CD4-positive, alpha-beta T cell treated with Interleukin-17A for 4 hours (primary cell): ENCODE data around the gene PELI2.

Source experiments
- DNase-seq: peaks from one replicate; pipeline ENCODE4 v3.0.0-alpha.2; 2020; ENCODE audit warnings: mixed read lengths

PELI2 gene, protein sequence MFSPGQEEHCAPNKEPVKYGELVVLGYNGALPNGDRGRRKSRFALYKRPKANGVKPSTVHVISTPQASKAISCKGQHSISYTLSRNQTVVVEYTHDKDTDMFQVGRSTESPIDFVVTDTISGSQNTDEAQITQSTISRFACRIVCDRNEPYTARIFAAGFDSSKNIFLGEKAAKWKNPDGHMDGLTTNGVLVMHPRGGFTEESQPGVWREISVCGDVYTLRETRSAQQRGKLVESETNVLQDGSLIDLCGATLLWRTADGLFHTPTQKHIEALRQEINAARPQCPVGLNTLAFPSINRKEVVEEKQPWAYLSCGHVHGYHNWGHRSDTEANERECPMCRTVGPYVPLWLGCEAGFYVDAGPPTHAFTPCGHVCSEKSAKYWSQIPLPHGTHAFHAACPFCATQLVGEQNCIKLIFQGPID

DNA sequence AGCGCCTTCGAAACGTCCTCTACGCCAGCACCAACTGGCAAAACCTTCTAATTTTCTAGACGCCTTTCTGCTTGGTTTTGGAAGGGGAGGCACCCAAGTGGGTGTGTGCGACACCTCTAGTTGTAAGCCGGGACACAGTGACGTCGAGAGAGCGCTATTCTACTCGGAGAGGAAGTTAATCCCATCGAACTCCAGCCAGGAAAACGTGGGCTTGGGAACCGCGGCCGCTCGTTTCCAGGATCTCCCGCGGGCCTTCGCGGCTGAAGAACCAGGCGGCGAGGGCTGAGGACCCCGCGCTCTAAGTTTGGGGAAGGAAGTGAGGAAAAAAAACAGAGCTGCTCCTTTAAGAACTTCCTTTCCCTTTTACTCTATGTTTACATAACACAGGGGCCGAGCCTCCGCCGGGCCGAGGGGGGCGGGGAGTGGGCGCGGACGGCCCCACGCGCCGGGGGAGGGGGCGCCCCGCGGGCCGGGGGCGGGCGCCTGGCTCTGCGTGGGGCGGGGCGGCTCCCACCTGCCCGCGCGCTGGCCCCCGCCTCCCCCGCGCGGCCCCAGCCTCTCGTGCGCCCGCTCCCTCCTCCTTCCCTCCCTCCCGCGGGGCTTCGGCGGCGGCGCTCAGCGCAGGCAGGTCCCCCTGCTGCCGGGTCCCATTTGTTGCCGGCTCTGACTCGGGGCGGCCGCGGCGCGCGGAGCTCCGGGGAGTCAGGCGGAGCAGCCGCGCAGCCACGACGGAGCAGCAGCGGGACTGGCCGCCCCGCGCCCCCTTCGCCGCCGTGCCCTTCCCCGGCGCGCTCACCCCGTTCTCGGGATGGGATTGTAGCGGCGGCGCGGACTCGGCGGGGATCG lies at the start of gene PELI2:
TSS of gene PELI2 (plus strand) at position 647 of the 846 bp plus-strand sequence. CDS start 250 bp downstream, outside the sequence.
- peak; percentile 88 for DNase-seq

DNA sequence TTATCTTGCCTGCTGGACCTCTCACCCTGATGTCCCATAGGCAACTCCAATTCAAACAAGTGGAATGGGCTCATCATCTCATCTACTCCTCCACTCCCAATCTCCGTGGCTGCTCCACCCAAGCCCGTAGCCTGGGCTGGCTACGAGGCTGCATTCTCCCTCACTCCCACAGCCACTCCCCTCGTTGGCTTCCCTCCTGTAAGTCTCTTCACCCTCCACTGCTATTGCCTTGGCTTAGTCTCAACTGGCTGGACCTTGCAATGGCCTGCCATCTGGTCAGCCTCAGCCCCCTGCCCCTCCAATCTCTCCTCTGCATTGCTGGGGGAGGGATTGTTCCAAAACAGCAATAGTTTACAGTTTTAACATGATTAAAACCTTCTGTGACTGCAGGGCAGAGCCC lies 44.4 kb upstream of the PELI2 start:
- no peak for DNase-seq

- DNase-seq: no peak
Measured at GRCh38 chr14:56075301-56075700, 42.9 kb upstream of the PELI2 start.

DNA sequence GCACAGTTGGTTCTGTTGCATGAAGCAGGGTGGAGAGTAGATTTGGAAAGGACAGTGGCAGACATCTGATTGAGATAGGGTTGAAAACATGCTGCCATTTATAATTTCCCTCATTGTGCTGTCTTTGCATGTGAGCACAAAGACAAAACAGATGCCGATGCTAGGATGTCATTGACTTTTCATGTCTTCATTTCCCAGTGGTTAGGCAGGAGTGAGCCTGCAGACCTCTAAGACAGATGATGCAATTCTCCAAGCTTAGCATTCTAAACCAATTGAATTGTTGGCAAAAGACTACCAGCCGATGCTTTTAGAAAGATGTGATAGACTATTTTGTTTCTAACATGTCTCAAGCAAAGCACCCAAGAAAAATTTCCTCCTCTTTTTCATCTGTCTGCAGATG lies 37.1 kb upstream of the PELI2 start:
- DNase-seq: no peak

GRCh38 chr14:56082880-56083279 lies 35.3 kb upstream of the PELI2 start:
- DNase-seq: no peak

GRCh38 chr14:56085471-56085870 lies 32.7 kb upstream of the PELI2 start:
- DNase-seq: no peak

DNA sequence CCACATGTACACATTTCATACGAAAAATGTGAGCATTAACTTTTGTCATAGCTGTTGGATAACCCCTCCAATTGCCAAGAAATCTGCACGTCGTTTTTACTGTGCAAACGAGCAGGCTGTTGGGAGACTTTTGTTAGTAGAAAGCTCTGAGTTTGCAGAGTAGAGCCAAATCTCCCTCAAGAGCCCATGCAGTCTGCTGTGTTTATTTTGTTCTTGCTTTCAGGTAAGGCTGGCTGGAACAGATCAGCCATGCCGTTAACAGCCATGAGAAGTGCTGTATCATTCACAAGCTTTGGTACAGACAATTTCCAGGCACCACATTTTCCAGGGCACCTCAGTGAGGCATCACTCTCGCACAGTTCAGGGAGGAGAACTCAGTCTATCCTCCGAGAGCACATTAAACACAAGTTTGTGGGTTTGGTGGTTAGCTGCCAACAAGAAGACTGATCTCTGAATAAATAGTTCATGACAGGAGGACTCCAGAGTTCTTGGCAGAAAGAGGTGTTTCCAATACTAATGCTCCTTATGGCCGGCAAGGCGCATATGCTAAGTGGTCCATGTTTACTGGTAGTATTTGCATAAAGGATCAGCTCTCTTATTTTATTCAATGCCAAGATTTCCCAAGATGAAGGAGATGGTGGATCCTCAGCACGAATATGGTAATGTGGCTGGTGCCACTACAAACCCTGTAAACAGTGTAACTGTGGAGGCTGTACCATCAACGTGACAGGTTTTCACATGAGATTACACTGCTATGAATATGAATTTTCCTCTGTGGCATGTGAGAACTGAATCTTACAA lies 30.3 kb upstream of the PELI2 start:
- no peak for DNase-seq

GRCh38 chr14:56088941-56089340 lies 29.3 kb upstream of the PELI2 start:
- no peak for DNase-seq

DNA sequence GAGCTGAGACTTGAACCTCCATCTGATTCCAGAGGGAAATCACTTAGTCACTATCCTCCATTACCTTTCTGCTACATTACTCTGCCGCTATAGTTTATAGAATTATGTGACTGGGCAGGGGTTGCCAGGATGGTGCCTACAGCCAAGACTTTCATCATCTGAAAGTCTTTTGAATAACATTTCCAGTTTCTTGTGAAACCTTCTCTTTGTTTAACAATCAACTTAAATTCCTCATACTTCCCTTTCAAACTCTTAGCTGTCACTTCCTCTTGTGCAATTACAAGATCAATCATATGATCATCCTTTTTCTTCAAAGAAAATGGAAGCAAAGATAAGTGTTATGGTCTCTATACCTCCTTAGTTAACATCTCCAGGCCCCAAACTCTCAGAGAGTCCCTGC lies 25.4 kb upstream of the PELI2 start:
- no peak for DNase-seq

- no peak for DNase-seq
Measured at GRCh38 chr14:56094076-56094475, 24.1 kb upstream of the PELI2 start.

DNA sequence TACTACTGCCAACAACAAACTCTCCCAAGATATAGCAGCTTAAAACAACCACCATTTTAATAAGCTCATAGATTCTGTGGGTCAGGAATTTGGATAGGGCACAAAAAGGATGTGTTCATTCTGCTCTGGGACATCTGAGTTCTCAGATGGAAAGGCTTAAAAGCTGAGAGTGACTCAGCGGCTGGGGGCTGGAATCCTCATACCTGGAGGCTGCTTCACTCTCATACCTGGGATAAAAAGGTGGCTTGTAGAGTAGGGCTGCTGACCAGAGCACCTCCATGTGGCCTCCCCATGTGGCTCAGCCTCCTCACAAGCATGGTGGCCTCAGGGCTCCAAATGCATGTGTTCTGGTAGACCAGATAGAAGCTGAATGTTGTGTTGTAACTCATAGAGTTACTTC lies 20.2 kb upstream of the PELI2 start:
- no peak for DNase-seq

GRCh38 chr14:56099081-56099797 lies 19.0 kb upstream of the PELI2 start:
- no peak for DNase-seq

- DNase-seq: no peak
Measured at GRCh38 chr14:56100556-56100955, 17.7 kb upstream of the PELI2 start.

GRCh38 chr14:56102941-56103340 lies 15.3 kb upstream of the PELI2 start:
- DNase-seq: no peak

- DNase-seq: no peak
Measured at GRCh38 chr14:56107615-56108014, 10.6 kb upstream of the PELI2 start.

DNA sequence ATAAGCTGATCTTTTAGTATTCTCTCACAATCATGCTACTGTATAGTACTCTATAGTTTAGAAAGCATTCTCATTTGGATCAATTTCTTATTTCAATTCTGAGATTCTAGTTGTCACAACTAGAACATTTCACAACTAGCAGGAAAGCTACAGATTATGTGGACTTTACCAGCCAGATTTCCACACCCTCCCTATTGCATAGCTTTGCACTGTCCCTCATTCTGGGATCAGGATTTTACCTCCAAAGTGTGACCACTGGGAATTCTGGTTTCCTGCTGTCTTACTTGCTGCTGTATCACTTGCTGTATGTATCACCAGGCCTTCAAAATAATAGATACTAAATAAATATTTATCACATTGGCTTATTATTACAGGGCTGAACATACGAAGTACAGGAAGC lies 10.2 kb upstream of the PELI2 start:
- no peak for DNase-seq

- no peak for DNase-seq
Measured at GRCh38 chr14:56112781-56113180, 5.4 kb upstream of the PELI2 start.

- no peak for DNase-seq
Measured at GRCh38 chr14:56115334-56115870, 2.8 kb upstream of the PELI2 start.

- DNase-seq: peak; percentile 34
Measured at GRCh38 chr14:56115976-56116893, 2.0 kb upstream of the PELI2 start.

DNA sequence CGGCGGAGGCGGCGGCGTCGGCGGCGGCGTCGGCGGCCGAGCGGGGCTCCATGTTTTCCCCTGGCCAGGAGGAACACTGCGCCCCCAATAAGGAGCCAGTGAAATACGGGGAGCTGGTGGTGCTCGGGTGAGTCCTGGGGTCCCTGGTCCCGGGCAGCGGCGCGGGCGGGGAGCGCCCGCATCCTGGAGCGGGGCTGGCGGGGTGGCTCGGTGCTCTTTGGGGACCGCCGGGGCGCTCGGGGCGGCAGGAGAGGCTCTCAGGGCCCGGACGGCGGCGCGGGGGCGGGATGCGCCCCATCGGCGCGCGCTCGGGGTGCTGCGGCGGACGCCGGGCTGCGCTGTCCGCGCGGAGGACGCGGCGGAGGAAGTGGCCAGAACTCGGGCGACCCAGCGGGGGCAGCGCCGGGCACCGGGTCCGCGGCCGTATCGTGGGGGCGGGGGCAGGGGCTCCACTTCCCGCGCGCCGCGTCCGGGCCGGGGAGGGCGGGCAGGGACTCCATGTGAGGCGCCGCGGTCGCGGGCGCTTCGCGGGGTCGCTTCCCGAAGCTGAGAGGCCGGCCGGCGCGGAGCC lies 485 bp downstream of the PELI2 start:
- peak; percentile 54 for DNase-seq
